WTC11 (cell line): ENCODE data around the gene JOSD2. TPM values are rescaled to one million over a fixed set of nuclear protein-coding genes. Genes with fewer than 3 reads are reported as not detected.

Experiments used
- ATAC-seq: fragments of 200-7000 bp; cut with Tn5 transposase; 2 replicates; pipeline ENCODE4 v1.10.0; 2021; ENCODE audit warnings: mild to moderate bottlenecking, moderate library complexity
- CTCF ChIA-PET: fragments of 300-600 bp; sonication (Branson Sonifier 250); formaldehyde crosslinking; loops from one replicate; lab custom pipeline; 2021; ENCODE audit warnings: antibody characterized with exemption; lab: Charles Lee
- POLR2A ChIA-PET: fragments of 350-600 bp; sonication (Branson Sonifier 250); formaldehyde crosslinking; loops from one replicate; lab custom pipeline; 2021; ENCODE audit warnings: antibody characterized with exemption; lab: Charles Lee
- DNase-seq: peaks from one replicate; pipeline ENCODE4 v3.0.0; 2021; ENCODE audit warnings: low spot score
- H3K27ac Mint-ChIP-seq: 2 replicates; pipeline ENCODE4 v1.8.0; 2021; ENCODE audit warnings: mixed read lengths
- H3K27me3 Mint-ChIP-seq: 2 replicates; pipeline ENCODE4 v1.8.0; 2021; ENCODE audit warnings: low read depth, mild to moderate bottlenecking, moderate library complexity, mixed read lengths
- H3K36me3 Mint-ChIP-seq: 2 replicates; pipeline ENCODE4 v1.8.0; 2021; ENCODE audit warnings: mixed read lengths
- H3K4me1 Mint-ChIP-seq: 2 replicates; pipeline ENCODE4 v1.8.0; 2022; ENCODE audit warnings: mixed read lengths
- H3K4me3 Mint-ChIP-seq: 2 replicates; pipeline ENCODE4 v1.8.0; 2021; ENCODE audit warnings: mild to moderate bottlenecking, moderate library complexity, mixed read lengths
- H3K9me3 Mint-ChIP-seq: 2 replicates; pipeline ENCODE4 v1.8.0; 2021; ENCODE audit warnings: mixed read lengths
- ATF1 ChIP-seq: sonication (generic); formaldehyde crosslinking; IDR thresholded peaks from 2 replicates; pipeline ENCODE4 v1.8.1; 2023; ENCODE audit warnings: mild to moderate bottlenecking, moderate library complexity, missing genetic modification reagents
- CREM ChIP-seq: sonication (generic); formaldehyde crosslinking; IDR thresholded peaks from 2 replicates; pipeline ENCODE4 v1.8.1; 2022; ENCODE audit warnings: mild to moderate bottlenecking, missing genetic modification reagents, moderate library complexity
- ESRRA ChIP-seq: sonication (generic); formaldehyde crosslinking; IDR thresholded peaks from 2 replicates; pipeline ENCODE4 v1.8.1; 2022; ENCODE audit warnings: mild to moderate bottlenecking, missing genetic modification reagents, borderline replicate concordance
- ETV6 ChIP-seq: sonication (generic); formaldehyde crosslinking; IDR thresholded peaks from 2 replicates; pipeline ENCODE4 v1.8.1; 2022; ENCODE audit warnings: mild to moderate bottlenecking, missing genetic modification reagents
- GTF2I ChIP-seq: fragments of 250-450 bp; sonication (Bioruptor Pico); conservative IDR thresholded peaks from 2 replicates; pipeline ENCODE4 v1.4.0; 2021; ENCODE audit warnings: mild to moderate bottlenecking
- HMGA2 ChIP-seq: fragments of 250-450 bp; sonication (Bioruptor Pico); IDR thresholded peaks from 2 replicates; pipeline ENCODE4 v1.4.0; 2021; ENCODE audit warnings: mild to moderate bottlenecking, moderate library complexity
- IRF2 ChIP-seq: sonication (generic); formaldehyde crosslinking; IDR thresholded peaks from 2 replicates; pipeline ENCODE4 v1.8.0; 2022; ENCODE audit warnings: low read depth, missing genetic modification reagents, borderline replicate concordance
- JUN ChIP-seq: sonication (generic); formaldehyde crosslinking; IDR thresholded peaks from 2 replicates; pipeline ENCODE4 v1.8.0; 2023; ENCODE audit warnings: mild to moderate bottlenecking, missing genetic modification reagents
- MYBL2 ChIP-seq: sonication (generic); formaldehyde crosslinking; IDR thresholded peaks from 2 replicates; pipeline ENCODE4 v1.8.1; 2023; ENCODE audit warnings: mild to moderate bottlenecking, moderate library complexity, missing genetic modification reagents
- PRRX2 ChIP-seq: fragments of 250-450 bp; sonication (Bioruptor Pico); IDR thresholded peaks from 2 replicates; pipeline ENCODE4 v1.8.0; 2021; ENCODE audit warnings: mild to moderate bottlenecking
- ZNF671 ChIP-seq: fragments of 250-450 bp; sonication (Bioruptor Pico); IDR thresholded peaks from 2 replicates; pipeline ENCODE4 v1.8.0; 2021; ENCODE audit warnings: mild to moderate bottlenecking
- total RNA-seq: library from RNA; stranded (reverse); gene quantifications from 3 replicates; pipeline ENCODE4 v1.2.3, GENCODE V29; 2021
- TF ChIP-seq, protein P1 (sequence below): sonication (generic); formaldehyde crosslinking; IDR thresholded peaks from 2 replicates; pipeline ENCODE4 v1.8.0; 2022; ENCODE audit warnings: missing genetic modification reagents
- TF ChIP-seq, protein P2 (sequence below): sonication (generic); formaldehyde crosslinking; IDR thresholded peaks from 2 replicates; pipeline ENCODE4 v1.8.0; 2023; ENCODE audit warnings: mild to moderate bottlenecking, missing genetic modification reagents
- TF ChIP-seq, protein P3 (sequence below): sonication (generic); formaldehyde crosslinking; IDR thresholded peaks from 2 replicates; pipeline ENCODE4 v1.8.1; 2022; ENCODE audit warnings: missing genetic modification reagents, borderline replicate concordance

The JOSD2 gene
- total RNA-seq, 1 experiment from 2014 or later, result 4.0 TPM

DNA sequence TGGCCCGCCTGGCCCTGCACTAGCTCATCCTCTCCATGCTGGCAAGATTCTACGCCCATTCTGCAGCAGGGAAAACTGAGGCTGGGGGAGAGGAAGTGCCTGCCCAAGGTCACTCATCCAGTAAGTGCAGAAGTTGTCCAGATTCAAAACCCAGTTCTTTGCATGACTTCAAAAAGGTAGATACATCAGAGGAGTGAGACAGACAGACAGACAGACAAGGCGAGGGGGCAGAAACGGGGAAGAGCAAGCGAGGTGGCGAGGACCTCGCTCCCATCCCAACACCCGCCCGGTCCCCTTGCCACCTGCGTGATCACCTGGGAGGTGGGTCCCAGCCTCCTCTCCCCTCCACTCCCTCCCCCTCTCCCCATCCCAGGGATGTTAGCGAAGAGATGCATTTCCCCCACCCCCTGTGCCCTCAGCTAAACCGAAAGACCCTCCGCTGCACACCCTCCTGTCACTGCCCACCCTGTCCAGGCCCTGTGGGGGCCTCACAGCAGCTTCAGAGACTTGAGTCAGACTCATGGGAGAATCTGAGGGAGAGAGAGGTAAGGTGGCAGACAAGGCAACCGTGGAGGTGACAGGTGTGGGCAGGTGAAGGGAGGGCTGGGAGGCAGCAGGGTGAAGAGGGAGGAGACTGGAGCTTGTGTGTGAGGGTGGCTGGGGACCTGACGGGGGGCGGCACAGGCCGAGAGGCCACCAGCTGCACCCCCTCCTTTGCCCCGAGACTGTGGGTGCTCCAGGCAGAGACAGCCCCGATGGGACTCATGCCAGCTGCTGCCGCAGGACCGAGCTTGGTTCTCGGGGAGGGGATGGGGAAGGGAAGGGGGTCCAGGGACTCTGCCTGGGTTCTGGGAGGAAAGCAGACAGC is 38.3 kb upstream of the JOSD2 start (continued):
- TF ChIP-seq, protein P1, sequence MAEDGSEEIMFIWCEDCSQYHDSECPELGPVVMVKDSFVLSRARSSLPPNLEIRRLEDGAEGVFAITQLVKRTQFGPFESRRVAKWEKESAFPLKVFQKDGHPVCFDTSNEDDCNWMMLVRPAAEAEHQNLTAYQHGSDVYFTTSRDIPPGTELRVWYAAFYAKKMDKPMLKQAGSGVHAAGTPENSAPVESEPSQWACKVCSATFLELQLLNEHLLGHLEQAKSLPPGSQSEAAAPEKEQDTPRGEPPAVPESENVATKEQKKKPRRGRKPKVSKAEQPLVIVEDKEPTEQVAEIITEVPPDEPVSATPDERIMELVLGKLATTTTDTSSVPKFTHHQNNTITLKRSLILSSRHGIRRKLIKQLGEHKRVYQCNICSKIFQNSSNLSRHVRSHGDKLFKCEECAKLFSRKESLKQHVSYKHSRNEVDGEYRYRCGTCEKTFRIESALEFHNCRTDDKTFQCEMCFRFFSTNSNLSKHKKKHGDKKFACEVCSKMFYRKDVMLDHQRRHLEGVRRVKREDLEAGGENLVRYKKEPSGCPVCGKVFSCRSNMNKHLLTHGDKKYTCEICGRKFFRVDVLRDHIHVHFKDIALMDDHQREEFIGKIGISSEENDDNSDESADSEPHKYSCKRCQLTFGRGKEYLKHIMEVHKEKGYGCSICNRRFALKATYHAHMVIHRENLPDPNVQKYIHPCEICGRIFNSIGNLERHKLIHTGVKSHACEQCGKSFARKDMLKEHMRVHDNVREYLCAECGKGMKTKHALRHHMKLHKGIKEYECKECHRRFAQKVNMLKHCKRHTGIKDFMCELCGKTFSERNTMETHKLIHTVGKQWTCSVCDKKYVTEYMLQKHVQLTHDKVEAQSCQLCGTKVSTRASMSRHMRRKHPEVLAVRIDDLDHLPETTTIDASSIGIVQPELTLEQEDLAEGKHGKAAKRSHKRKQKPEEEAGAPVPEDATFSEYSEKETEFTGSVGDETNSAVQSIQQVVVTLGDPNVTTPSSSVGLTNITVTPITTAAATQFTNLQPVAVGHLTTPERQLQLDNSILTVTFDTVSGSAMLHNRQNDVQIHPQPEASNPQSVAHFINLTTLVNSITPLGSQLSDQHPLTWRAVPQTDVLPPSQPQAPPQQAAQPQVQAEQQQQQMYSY (CRISPR knock-in tag), result no peak
- TF ChIP-seq ETV6 (CRISPR knock-in tag) (no peak), JUN (CRISPR knock-in tag) (no peak), MYBL2 (CRISPR knock-in tag) (no peak), PRRX2 (no peak), GTF2I (no peak), ESRRA (CRISPR knock-in tag) (no peak)
- TF ChIP-seq, protein P2, sequence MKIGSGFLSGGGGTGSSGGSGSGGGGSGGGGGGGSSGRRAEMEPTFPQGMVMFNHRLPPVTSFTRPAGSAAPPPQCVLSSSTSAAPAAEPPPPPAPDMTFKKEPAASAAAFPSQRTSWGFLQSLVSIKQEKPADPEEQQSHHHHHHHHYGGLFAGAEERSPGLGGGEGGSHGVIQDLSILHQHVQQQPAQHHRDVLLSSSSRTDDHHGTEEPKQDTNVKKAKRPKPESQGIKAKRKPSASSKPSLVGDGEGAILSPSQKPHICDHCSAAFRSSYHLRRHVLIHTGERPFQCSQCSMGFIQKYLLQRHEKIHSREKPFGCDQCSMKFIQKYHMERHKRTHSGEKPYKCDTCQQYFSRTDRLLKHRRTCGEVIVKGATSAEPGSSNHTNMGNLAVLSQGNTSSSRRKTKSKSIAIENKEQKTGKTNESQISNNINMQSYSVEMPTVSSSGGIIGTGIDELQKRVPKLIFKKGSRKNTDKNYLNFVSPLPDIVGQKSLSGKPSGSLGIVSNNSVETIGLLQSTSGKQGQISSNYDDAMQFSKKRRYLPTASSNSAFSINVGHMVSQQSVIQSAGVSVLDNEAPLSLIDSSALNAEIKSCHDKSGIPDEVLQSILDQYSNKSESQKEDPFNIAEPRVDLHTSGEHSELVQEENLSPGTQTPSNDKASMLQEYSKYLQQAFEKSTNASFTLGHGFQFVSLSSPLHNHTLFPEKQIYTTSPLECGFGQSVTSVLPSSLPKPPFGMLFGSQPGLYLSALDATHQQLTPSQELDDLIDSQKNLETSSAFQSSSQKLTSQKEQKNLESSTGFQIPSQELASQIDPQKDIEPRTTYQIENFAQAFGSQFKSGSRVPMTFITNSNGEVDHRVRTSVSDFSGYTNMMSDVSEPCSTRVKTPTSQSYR, result no peak
- TF ChIP-seq, all 79 proteins: peak for 0

DNA sequence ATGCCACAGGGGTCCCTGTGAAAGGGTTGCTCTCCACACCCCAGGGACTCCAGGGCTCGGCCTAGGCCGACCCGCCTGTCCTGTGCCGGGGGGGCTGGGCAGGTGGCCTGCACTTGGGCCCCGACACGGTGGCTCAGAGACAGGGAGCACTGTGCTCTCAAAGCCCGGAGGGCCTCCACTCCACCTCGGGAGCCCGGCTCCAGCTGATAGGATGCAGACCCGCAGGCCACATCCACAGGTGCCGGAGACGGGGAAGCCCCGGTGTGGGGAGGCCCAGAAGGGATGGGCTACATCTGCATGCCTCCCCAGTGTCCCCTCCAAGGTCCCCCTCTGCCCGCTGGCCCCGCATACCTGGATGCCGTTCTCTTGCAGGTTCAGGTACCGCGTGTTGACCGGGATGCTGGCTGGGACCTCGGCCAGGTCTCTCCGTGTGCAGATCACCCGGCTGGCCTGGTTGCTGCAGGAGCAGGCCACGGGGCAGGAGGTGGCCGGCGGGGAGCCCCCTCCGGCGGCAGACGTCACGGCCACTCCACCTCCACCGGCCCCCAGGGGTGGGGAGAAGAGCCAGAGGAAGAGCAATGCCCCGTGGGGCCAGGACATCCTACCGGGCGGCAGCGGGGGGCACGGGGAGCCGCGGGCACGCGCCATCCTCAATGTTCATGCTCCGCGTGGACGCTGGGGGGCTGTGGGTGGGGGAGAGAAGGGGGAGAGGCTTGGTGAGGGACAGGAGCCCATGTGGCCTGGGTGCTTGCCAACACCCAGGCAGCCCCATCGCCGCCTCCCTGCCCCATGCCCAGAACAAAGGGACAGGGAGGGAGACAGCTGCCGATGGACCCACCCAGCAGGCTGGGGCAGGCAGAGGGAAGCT is 37.4 kb upstream of the JOSD2 start:
- Mint-ChIP-seq H3K4me1 (peaks cover 19% of the 10 kb centered on the region), H3K27ac (no peak overlapping the region), H3K9me3 (no peaks in the 10 kb centered on the region), H3K36me3 (no peaks in the 10 kb centered on the region), H3K27me3 (peaks cover 38% of the 10 kb centered on the region), H3K4me3 (no peak overlapping the region)
- ATAC-seq (no peak), DNase-seq (no peak)
- no peak for TF ChIP-seq HMGA2 (CRISPR knock-in tag)
- TF ChIP-seq ZNF671 (CRISPR knock-in tag), result no peak
- TF ChIP-seq, protein P3, sequence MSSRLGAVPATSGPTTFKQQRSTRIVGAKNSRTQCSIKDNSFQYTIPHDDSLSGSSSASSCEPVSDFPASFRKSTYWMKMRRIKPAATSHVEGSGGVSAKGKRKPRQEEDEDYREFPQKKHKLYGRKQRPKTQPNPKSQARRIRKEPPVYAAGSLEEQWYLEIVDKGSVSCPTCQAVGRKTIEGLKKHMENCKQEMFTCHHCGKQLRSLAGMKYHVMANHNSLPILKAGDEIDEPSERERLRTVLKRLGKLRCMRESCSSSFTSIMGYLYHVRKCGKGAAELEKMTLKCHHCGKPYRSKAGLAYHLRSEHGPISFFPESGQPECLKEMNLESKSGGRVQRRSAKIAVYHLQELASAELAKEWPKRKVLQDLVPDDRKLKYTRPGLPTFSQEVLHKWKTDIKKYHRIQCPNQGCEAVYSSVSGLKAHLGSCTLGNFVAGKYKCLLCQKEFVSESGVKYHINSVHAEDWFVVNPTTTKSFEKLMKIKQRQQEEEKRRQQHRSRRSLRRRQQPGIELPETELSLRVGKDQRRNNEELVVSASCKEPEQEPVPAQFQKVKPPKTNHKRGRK (CRISPR knock-in tag), result no peak
- TF ChIP-seq IRF2, result no peak
- no peak for TF ChIP-seq MYBL2 (CRISPR knock-in tag)
- no peak for TF ChIP-seq CREM (CRISPR knock-in tag)
- TF ChIP-seq ATF1 (CRISPR knock-in tag), result no peak
- CTCF ChIA-PET, result interaction anchor here (0.9 to 2.0 kb wide), 4 partner anchors 8 to 11 kb away, joined by 5 to 22 read pairs (median 14); no protein-coding TSS in a partner anchor
- POLR2A ChIA-PET, result no interaction called here
